Breast epithelium (tissue), 4 donors: ENCODE measurements around the gene CACFD1. TPM values are rescaled to one million over a fixed set of nuclear protein-coding genes. Genes with fewer than 3 reads are reported as not detected.

Source experiments
- DNase-seq, 2 donors: peaks; one replicate each; pipeline ENCODE4 v3.0.0-alpha.2; 2019; ENCODE audit warnings: low spot score in 2 of 2
- H3K27ac ChIP-seq, 2 donors: fragments of 200-600 bp; sonication (generic) in 1 of 2; one replicate each; pipeline ENCODE4 v1.5.1; 2016 to 2019; ENCODE audit warnings: mild to moderate bottlenecking in 1 of 2
- H3K27me3 ChIP-seq, 2 donors: fragments of 200-600 bp; sonication (generic) in 1 of 2; one replicate each; pipeline versions ENCODE4 v1.5.1 to v1.6.0; 2017 to 2019; ENCODE audit warnings: control low read depth in 1 of 2, mild to moderate bottlenecking in 1 of 2
- H3K36me3 ChIP-seq: fragments of 200-600 bp; one replicate; pipeline ENCODE4 v1.5.1; 2019
- H3K4me1 ChIP-seq, 2 donors: fragments of 200-600 bp; sonication (generic); one replicate each; pipeline ENCODE4 v1.5.1; 2016 to 2019; ENCODE audit warnings: control low read depth in 1 of 2
- H3K4me3 ChIP-seq, 3 donors: fragments of 200-600 bp; sonication (generic); 1 replicate in 2 of 3; 2 replicates in 1 of 3; pipeline ENCODE4 v1.5.1; 2016 to 2019; ENCODE audit warnings: mild to moderate bottlenecking in 3 of 3, moderate library complexity in 2 of 3
- H3K9me3 ChIP-seq, 2 donors: fragments of 200-600 bp; sonication (generic) in 1 of 2; one replicate each; pipeline ENCODE4 v1.5.1; 2016 to 2019; ENCODE audit warnings: control low read depth in 1 of 2
- CTCF ChIP-seq, 3 donors: fragments of 450-650 bp; IDR thresholded peaks; one replicate each; pipeline ENCODE4 v1.5.1; 2016 to 2017; ENCODE audit warnings: antibody characterized with exemption in 3 of 3, mild to moderate bottlenecking in 3 of 3, moderate library complexity in 3 of 3
- POLR2A ChIP-seq: fragments of 450-650 bp; IDR thresholded peaks from one replicate; pipeline ENCODE4 v1.6.1; 2016; ENCODE audit warnings: antibody characterized with exemption, mild to moderate bottlenecking, moderate library complexity
- POLR2AphosphoS5 ChIP-seq, 3 donors: sonication (generic); formaldehyde crosslinking; IDR thresholded peaks; one replicate each; pipeline ENCODE4 v1.6.1; 2017; ENCODE audit warnings: antibody characterized with exemption in 3 of 3
- intact Hi-C: fragments of 100-400 bp; cut with DNase I; formaldehyde crosslinking; loops from one replicate; pipeline ENCODE4 v1.15.1; 2023; ENCODE audit warnings: low total_unique reads
- total RNA-seq, 3 donors: library from RNA; depleted of rRNA; stranded (reverse); fragments of >200 nt; gene quantifications; one replicate each; pipeline ENCODE4 v1.1.0, GENCODE V29; 2016

CACFD1 gene
- total RNA-seq, 3 donors from 2014 or later: 5.0 to 19.5 (median 13.4) TPM

- H3K27ac ChIP-seq: no peak overlapping the region
- H3K36me3 ChIP-seq: no peaks in the 10 kb centered on the region
- H3K4me1 ChIP-seq: no peaks in the 10 kb centered on the region
- no peak overlapping the region for H3K4me3 ChIP-seq
- intact Hi-C loops: no loop called here
- DNase-seq: no peak
- TF ChIP-seq POLR2A (no peak), CTCF (IDR thresholded peaks at IDR 0.05) (no peak), POLR2AphosphoS5 (IDR thresholded peaks at IDR 0.05) (no peak)
- H3K27me3 ChIP-seq: peaks cover 0 to 12% of the 10 kb centered on the region in 2 donors
- no peaks in the 10 kb centered on the region for H3K9me3 ChIP-seq
These were observed 31.3 kb downstream of the CACFD1 start for GRCh38 chr9:133490865-133491655.

GRCh38 chr9:133491656-133491925 lies 31.8 kb downstream of the CACFD1 start:
- H3K27me3 ChIP-seq: peaks cover 0 to 16% of the 10 kb centered on the region in 2 donors
- TF ChIP-seq CTCF (IDR thresholded peaks at IDR 0.05) (no peak), POLR2A (no peak), POLR2AphosphoS5 (IDR thresholded peaks at IDR 0.05) (no peak)

GRCh38 chr9:133492061-133493021 lies 32.6 kb downstream of the CACFD1 start:
- Histone ChIP-seq H3K27ac (peak overlapping the region; percentile 55 to 84), H3K4me1 (no peaks in the 10 kb centered on the region), H3K27me3 (peaks cover under 1 to 17% of the 10 kb centered on the region in 2 donors), H3K4me3 (peak overlapping the region in 1 of 3 donors; percentile 37), H3K36me3 (no peaks in the 10 kb centered on the region), H3K9me3 (no peaks in the 10 kb centered on the region)
- DNase-seq: peak in 1 of 2 donors; percentile 46
- TF ChIP-seq CTCF (IDR thresholded peaks at IDR 0.05) (no peak), POLR2AphosphoS5 (IDR thresholded peaks at IDR 0.05) (no peak), POLR2A (no peak)
- intact Hi-C loops: no loop called here

More at GRCh38 chr9:133491656-133491925, 31.8 kb downstream of the CACFD1 start:
- Histone ChIP-seq H3K4me3 (no peak overlapping the region), H3K9me3 (no peaks in the 10 kb centered on the region), H3K36me3 (no peaks in the 10 kb centered on the region), H3K4me1 (no peaks in the 10 kb centered on the region), H3K27ac (peak overlapping the region in 1 of 2 donors; percentile 84)
- intact Hi-C loops: no loop called here
- DNase-seq: no peak

- Histone ChIP-seq H3K27me3 (peaks cover 3 to 8% of the 10 kb centered on the region in 2 donors), H3K27ac (no peak overlapping the region), H3K4me3 (no peak overlapping the region), H3K36me3 (no peaks in the 10 kb centered on the region), H3K9me3 (no peaks in the 10 kb centered on the region), H3K4me1 (no peaks in the 10 kb centered on the region)
- intact Hi-C loops: no loop called here
- DNase-seq: no peak
- TF ChIP-seq CTCF (IDR thresholded peaks at IDR 0.05) (no peak), POLR2A (no peak), POLR2AphosphoS5 (IDR thresholded peaks at IDR 0.05) (no peak)
These were observed 33.6 kb downstream of the CACFD1 start for GRCh38 chr9:133493428-133493827.
